ENCODE measurements around the gene SLC26A11. TPM values are rescaled to one million over a fixed set of nuclear protein-coding genes. Genes with fewer than 3 reads are reported as not detected.

SLC26A11 gene
- total RNA-seq, 1 experiment from 2014 or later: 26.5 TPM

GRCh38 chr17:80295146-80295545 is 74.9 kb downstream of the SLC26A11 start:
- no peak overlapping the region for H3K56ac ChIP-seq (ENCODE audit: insufficient read length, low read depth, low read length)
- no peak overlapping the region for H3K27ac ChIP-seq (ENCODE audit: insufficient read length, low read depth, low read length)
- H2BK20ac ChIP-seq (ENCODE audit: low read depth, low read length, poor library complexity, severe bottlenecking): no peak overlapping the region
- H3K4ac ChIP-seq (ENCODE audit: low read depth, low read length): no peak overlapping the region
- H4K8ac ChIP-seq (replicated peaks; ENCODE audit: insufficient read length, low read depth, low read length): no peak overlapping the region
- Mint-ChIP-seq H3K27ac (no peak overlapping the region; a peak in 2 of 7 replicates), H3K9me3 (peaks cover 4% of the 10 kb centered on the region in 2 experiments; a peak in 3 of 5 replicates), H3K27me3 (ENCODE audit: low read depth) (no peaks in the 10 kb centered on the region), H3K4me1 (no peaks in the 10 kb centered on the region), H3K36me3 (ENCODE audit: insufficient read depth in 1 of 3, low read depth in 3 of 3) (peaks cover 36 to 78% (median 70%) of the 10 kb centered on the region in 3 experiments), H3K4me3 (no peak overlapping the region)
- H3K23ac ChIP-seq (ENCODE audit: insufficient read length, low read depth, low read length): no peak overlapping the region
- H4K20me1 ChIP-seq (ENCODE audit: control insufficient read depth, insufficient read depth, insufficient read length): no peaks in the 10 kb centered on the region
- H3K9me3 ChIP-seq (ENCODE audit: control insufficient read depth, low read depth, low read length): no peaks in the 10 kb centered on the region
- H3K14ac ChIP-seq (ENCODE audit: insufficient read depth, low read length): no peak overlapping the region
- no peak overlapping the region for H2AK5ac ChIP-seq (ENCODE audit: insufficient read length, low read length)
- H3K9ac ChIP-seq (ENCODE audit: extremely low read depth, insufficient read length, low read length): no peak overlapping the region
- H2BK5ac ChIP-seq (ENCODE audit: insufficient read length, low read length): no peak overlapping the region
- no peak overlapping the region for H2BK12ac ChIP-seq (ENCODE audit: insufficient read length, low read depth, low read length)
- H2AFZ ChIP-seq (ENCODE audit: low read length): no peak overlapping the region
- H3K79me2 ChIP-seq (ENCODE audit: insufficient read depth, low read length): no peaks in the 10 kb centered on the region
- H3T11ph ChIP-seq (ENCODE audit: low read length): no peak overlapping the region
- no peaks in the 10 kb centered on the region for H3K23me2 ChIP-seq (ENCODE audit: insufficient read length, low read depth, low read length, poor library complexity, severe bottlenecking)
- no peak overlapping the region for H2BK15ac ChIP-seq (ENCODE audit: low read depth, low read length)
- no peak for TF ChIP-seq CTCF (conservative IDR thresholded peaks at IDR 0.05)
- H3K4me1 ChIP-seq (ENCODE audit: insufficient read depth, low read length): no peaks in the 10 kb centered on the region
- no CpG with 5 or more reads among the region's 5 CpGs for WGBS (ENCODE audit: extremely low coverage, insufficient read length, low lambda C conversion rate)
- H3K27me3 ChIP-seq (ENCODE audit: insufficient read depth, low read length): no peaks in the 10 kb centered on the region
- no peak overlapping the region for H2BK120ac ChIP-seq (ENCODE audit: low read depth, low read length, poor library complexity, severe bottlenecking)
- H3K79me1 ChIP-seq (ENCODE audit: insufficient read depth, low read depth, low read length, poor library complexity, severe bottlenecking): no peaks in the 10 kb centered on the region
- H4K91ac ChIP-seq (ENCODE audit: insufficient read length, low read depth, low read length): no peak overlapping the region
- no peak for DNase-seq
- H3K18ac ChIP-seq (ENCODE audit: insufficient read length, low read depth, low read length): no peak overlapping the region
- no peak overlapping the region for H4K5ac ChIP-seq (ENCODE audit: insufficient read length, low read depth, low read length)
- no peak overlapping the region for H3K4me2 ChIP-seq (ENCODE audit: insufficient read depth, insufficient read length, low read length)
